Measurements from ENCODE around the gene TRIP13. TPM values are rescaled to one million over a fixed set of nuclear protein-coding genes. Genes with fewer than 3 reads are reported as not detected.

The TRIP13 gene
- total and polyA plus RNA-seq, 10 of the 15 experiments (the other 5 are each of a cell fraction or from before 2014, with no cell fraction given), result 15.1 to 64.9 (median 32.2) TPM

- H3K9me3 ChIP-seq (replicated peaks; ENCODE audit: control insufficient read depth, insufficient read depth, low read length), result no peaks in the 10 kb centered on the region
- H3K9ac ChIP-seq (ENCODE audit: control insufficient read depth, insufficient read depth, low read length), result no peak overlapping the region
- no peaks in the 10 kb centered on the region for H4K20me1 ChIP-seq (ENCODE audit: control insufficient read depth, insufficient read depth)
- intact Hi-C loops (cut with micrococcal nuclease; ENCODE audit: unreplicated experiment) (no loop called here), in situ Hi-C loops (cut with MboI) (loop anchor here (10.0 kb wide), 1 partner anchor 723 kb away; no protein-coding TSS in a partner anchor)
- RAD21 ChIA-PET (ENCODE audit: unreplicated experiment), result interaction anchor here (0.6 kb wide), 1 partner anchor 548 kb away, joined by 3 read pairs; no protein-coding TSS in a partner anchor
- WGBS (ENCODE audit: insufficient coverage, insufficient replicate concordance, low lambda C conversion rate, missing lambda C conversion rate), result 42% methylated on average over 13 of the region's 13 CpGs
- H3K4me2 ChIP-seq (ENCODE audit: control insufficient read depth, insufficient read depth), result no peak overlapping the region
- H3K27ac ChIP-seq (ENCODE audit: control insufficient read depth, insufficient read depth), result no peak overlapping the region
- no peaks in the 10 kb centered on the region for H3K79me2 ChIP-seq (ENCODE audit: control insufficient read depth, insufficient read depth, low read length)
- no peaks in the 10 kb centered on the region for H3K36me3 ChIP-seq (ENCODE audit: control insufficient read depth in 2 of 2, insufficient read depth in 2 of 2, low read length in 1 of 2)
- H3K4me3 ChIP-seq, result no peak overlapping the region
- SMC1A ChIA-PET (ENCODE audit: uncharacterized antibody, unreplicated experiment), result interaction anchor here (1.0 to 1.5 kb wide), 2 partner anchors 8 to 10 kb away, joined by 4 read pairs; no protein-coding TSS in a partner anchor
- DNase-seq (ENCODE audit: low read depth, low spot score), result no peak
- TF ChIP-seq CHD1 (IDR thresholded peaks at IDR 0.05; ENCODE audit: low read depth, low read length), result no peak
- TF ChIP-seq YY1 (IDR thresholded peaks at IDR 0.05; ENCODE audit: low read depth, low read length), result no peak
- no peak for TF ChIP-seq DPF2 (IDR thresholded peaks at IDR 0.05)
- TF ChIP-seq, protein P1, sequence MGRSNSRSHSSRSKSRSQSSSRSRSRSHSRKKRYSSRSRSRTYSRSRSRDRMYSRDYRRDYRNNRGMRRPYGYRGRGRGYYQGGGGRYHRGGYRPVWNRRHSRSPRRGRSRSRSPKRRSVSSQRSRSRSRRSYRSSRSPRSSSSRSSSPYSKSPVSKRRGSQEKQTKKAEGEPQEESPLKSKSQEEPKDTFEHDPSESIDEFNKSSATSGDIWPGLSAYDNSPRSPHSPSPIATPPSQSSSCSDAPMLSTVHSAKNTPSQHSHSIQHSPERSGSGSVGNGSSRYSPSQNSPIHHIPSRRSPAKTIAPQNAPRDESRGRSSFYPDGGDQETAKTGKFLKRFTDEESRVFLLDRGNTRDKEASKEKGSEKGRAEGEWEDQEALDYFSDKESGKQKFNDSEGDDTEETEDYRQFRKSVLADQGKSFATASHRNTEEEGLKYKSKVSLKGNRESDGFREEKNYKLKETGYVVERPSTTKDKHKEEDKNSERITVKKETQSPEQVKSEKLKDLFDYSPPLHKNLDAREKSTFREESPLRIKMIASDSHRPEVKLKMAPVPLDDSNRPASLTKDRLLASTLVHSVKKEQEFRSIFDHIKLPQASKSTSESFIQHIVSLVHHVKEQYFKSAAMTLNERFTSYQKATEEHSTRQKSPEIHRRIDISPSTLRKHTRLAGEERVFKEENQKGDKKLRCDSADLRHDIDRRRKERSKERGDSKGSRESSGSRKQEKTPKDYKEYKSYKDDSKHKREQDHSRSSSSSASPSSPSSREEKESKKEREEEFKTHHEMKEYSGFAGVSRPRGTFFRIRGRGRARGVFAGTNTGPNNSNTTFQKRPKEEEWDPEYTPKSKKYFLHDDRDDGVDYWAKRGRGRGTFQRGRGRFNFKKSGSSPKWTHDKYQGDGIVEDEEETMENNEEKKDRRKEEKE (IDR thresholded peaks at IDR 0.05), result no peak
- TF ChIP-seq ASH2L (IDR thresholded peaks at IDR 0.05; ENCODE audit: borderline replicate concordance, low read depth), result no peak
- POLR2A ChIA-PET, result no interaction called here
- FAIRE-seq, result no peak
- no peaks in the 10 kb centered on the region for H3K4me1 ChIP-seq (ENCODE audit: control insufficient read depth, insufficient read depth, low read length)
- ATAC-seq, result no peak
- CTCF ChIA-PET, result interaction anchor here (1.0 to 4.2 kb wide), 4 partner anchors 7 to 242 kb away, joined by 3 to 21 read pairs (median 4); no protein-coding TSS in a partner anchor
- no peaks in the 10 kb centered on the region for H3K27me3 ChIP-seq (replicated peaks in 1 of 2; ENCODE audit: control insufficient read depth in 2 of 2, insufficient read depth in 2 of 2, low read length in 1 of 2)
- H2AFZ ChIP-seq (ENCODE audit: control insufficient read depth, low read depth, low read length), result no peak overlapping the region
- no TSS peak for BruUV-seq (replicated peaks)
Measured at GRCh38 chr5:931570-932145, 39.0 kb downstream of the TRIP13 start.

All from GM12878 (cell line).